Activated CD4-positive, alpha-beta T cell treated with anti-CD3 and anti-CD28 coated beads for 4 hours (primary cell): ENCODE results near the gene HSFX4.
"Not testable (repeated sequence)": the region's sequence is repeated elsewhere in the genome, so short reads cannot be mapped to it uniquely, and the experiment has no call there.

Source experiments
- DNase-seq, 2 donors: peaks; one replicate each; pipeline ENCODE4 v3.0.0-alpha.2; 2020

The HSFX4 gene, protein sequence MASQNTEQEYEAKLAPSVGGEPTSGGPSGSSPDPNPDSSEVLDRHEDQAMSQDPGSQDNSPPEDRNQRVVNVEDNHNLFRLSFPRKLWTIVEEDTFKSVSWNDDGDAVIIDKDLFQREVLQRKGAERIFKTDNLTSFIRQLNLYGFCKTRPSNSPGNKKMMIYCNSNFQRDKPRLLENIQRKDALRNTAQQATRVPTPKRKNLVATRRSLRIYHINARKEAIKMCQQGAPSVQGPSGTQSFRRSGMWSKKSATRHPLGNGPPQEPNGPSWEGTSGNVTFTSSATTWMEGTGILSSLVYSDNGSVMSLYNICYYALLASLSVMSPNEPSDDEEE

DNA sequence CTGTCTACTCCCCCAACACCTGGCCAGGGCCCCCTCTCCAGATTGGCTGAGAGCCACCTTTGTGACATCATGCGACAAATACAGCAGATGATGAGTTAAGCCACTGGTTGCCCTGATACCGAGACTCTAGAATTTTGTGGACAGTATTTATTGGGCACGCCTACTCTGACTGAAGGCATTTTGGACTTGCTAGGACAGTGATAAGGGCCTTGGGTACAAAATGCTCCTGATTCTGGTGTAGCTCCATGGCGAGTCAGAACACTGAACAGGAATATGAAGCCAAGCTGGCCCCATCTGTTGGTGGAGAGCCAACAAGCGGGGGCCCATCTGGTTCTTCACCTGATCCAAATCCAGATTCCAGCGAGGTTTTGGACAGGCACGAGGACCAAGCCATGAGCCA lies at the start of gene HSFX4:
Gene HSFX4 (plus strand): TSS at position 174 of the 400 bp plus-strand sequence. CDS start 72 bp downstream, at position 246.
- not testable (repeated sequence) for DNase-seq

DNA sequence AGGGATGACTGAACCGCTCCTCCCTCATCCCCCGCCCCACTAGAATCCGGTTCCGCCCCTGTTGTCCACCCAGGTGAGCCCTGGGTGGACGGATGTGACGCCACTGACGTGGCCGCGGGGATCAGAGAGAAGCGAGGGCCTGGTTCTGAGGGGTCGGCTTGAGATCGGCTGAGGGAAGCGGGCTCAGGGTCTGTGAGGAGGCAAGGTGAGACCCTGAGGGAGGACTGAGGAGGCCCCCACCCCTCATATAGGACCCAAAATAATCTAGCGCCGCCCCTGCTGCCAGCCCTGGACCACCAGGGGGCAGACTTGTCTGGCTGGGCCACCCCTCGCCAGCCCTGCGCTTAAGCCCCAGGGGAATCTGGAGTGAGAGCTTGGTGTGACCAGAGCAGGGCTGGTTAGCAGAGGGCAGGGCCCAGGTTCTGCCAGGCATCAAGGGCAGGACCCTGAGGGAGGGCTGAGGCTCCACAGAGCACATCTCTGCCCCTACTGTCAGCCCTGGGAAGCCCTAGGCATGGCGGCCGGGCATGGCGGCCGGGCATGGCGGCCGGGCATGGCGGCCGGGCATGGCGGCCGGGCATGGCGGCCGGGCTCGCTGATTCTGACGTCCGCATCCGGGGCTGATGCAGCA lies 48.2 kb upstream of the HSFX4 start, which contains the start of gene MAGEA8:
Gene MAGEA8 (plus strand): TSS at position 103 of the 631 bp plus-strand sequence. CDS start 3,090 bp downstream, outside the sequence.
- peak in 1 of 2 donors; percentile 26 for DNase-seq

DNA sequence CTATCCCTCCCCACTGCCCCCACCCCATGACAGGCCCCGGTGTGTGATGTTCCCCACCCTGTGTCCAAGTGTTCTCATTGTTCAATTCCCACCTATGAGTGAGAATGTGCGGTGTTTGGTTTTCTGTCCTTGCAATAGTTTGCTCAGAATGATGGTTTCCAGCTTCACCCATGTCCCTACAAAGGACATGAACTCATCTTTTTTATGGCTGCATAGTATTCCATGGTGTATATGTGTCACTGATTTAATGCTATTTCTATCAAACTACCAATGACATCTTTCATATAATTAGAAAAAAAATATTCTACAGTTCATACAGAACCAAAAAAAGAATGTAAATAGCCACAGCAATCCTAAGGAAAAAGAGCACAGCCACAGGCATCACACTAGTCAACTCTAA lies 38.5 kb upstream of the HSFX4 start:
- not testable (repeated sequence) for DNase-seq

DNA sequence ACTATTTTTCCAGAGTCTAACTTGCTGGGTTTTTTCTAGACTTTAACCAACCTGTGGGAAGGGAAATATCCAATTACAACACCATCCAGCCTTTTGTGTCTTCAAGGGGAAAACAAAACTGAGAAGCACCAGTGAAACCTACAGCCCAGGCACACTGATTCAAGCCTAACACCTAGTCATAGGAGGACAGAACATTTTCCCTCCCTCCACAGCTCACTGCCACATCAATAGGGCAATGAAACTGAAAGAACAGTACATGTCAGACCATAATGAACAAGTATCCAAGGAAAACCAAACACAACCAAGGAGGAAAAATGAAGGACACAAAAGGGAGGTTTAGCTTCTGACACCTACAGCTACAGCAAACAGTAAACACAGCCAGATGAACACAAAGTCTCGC lies 30.8 kb upstream of the HSFX4 start:
- DNase-seq, result no peak

DNA sequence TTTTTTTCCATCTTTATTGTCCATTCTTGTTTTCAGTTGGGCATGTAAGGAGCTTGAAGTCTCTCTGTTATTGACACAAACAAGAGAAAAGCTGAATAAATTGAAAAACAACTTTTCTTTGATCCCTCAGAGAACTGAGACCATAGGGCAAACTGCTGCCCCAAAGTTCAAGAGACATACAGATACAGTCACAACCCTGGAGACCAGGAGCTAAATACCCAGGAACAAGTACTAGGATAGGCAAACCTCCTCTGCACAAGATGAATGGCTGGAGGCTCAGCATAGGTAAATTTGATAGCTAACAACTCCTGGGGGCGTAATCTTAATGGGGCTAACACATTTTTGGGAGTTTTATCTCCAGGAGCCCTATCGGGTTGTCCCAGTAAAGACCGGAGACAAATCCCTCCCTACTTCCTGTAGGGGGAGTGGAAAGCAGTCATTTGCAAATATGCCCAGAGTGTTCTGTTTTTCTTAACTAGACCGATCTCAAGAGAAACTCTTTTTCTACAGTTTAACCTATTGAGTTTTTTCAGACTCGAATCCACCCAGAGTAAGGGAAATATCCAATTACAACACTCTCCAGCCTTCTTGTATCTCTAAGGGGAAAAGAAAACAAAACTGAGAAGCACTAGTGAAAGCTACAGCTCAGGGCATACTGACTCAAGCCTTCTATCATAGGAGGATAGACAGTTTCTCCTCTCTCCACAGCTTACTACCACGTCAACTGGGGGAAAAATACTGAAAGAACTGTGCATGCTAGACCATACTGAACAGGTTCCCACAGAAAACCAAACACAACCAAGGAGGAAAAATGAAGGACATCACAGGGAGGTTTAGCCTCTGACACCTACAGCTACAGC lies 25.3 kb upstream of the HSFX4 start:
- no peak for DNase-seq

DNA sequence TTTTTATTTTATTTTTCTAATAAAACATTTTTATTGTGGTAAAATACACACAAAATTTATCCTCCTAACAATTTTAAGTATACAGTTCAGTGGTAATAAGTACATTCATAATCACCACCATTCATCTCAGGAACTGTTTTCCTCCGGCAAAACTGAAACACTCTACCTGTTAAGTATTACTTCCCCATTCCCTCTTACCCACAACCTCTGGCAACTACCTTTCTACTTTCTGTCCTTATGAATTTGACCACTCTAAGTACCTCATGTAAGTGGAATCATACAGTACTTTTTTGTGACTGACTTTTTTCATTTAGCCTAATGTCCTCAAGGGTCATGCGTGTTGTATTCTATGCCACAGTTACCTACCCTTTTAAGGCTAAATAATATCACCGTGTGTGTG lies 21.1 kb upstream of the HSFX4 start:
- DNase-seq, result no peak

DNA sequence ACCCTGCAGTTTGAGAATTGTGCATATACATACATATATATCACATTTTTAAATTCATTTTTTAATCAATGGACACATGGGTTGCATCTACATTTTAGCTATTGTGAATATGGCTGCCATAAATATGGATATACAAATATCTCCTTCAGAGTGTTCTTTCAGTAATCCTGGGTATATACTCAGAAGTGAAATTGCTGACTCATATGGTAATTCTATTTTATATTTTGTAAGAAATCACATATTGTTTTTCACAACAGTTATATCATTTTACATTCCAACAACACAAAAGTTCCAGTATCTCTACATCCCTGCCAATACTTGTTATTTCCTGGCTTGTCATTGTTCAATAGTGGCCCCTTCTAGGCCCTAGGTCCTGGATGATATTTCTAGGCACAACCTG lies 20.6 kb upstream of the HSFX4 start:
- no peak for DNase-seq

DNA sequence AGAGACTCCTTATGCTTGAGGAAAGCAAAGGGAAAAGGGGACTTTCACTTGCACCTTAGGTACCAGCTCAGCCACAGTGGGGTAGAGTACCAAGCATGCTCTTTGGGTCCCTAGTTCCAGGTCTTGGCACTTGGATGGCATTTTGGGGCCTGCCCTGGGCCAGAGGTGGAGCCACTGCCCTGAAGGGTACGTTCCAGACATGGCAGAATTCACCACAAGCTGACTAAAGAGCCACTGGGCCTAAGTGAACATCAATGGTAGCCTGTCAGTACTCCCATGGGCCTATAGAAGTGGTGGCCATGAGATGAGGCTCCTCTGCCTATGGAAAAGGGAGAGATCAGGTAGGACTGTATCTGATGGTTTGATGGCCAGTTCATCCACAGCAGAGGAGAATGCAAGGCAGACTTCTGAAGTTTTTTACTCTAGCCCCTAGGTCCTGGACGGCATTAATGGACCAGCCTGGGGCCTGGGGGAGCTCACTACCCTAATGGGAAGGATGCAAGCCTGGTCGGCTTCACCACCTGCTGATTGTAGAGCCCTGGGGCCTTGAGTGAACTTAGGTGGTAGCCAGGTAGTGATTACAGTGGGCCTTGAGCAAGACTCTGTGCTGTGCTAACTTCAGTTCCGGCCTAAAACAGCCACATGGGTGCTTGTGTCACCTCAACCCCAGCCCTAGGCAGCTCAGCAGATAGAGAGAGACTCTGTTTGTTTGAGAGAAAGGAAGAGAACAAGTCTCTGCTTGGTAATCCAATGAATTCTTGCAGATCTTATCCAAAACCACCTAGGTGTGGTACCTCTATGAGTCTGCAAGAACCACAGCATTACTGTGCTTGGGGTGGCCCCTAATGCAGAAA lies 19.8 kb upstream of the HSFX4 start:
- DNase-seq, result no peak

DNA sequence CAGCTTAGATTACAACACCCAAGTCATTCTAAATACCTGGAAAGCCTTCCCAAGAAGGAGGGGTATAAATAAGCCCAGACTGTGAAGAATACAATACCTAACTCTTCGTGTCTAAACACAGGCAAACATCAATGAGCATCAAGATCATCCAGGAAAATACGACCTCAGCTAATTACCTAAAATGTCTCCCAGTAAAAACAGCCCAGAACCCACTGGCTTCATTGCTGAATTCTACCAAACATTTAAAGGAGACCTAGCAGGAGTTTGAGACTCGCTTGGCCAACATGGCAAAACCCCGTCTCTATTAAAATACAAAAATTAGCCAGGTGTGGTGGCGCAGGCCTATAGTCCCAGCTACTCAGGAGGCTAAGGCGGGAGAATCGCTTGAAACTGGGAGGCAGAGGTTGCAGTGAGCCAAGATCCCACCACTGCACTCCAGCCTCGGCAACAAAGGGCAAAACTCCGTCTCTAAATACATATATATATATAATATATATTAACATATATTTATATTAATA lies 19.1 kb upstream of the HSFX4 start:
- no peak for DNase-seq

DNA sequence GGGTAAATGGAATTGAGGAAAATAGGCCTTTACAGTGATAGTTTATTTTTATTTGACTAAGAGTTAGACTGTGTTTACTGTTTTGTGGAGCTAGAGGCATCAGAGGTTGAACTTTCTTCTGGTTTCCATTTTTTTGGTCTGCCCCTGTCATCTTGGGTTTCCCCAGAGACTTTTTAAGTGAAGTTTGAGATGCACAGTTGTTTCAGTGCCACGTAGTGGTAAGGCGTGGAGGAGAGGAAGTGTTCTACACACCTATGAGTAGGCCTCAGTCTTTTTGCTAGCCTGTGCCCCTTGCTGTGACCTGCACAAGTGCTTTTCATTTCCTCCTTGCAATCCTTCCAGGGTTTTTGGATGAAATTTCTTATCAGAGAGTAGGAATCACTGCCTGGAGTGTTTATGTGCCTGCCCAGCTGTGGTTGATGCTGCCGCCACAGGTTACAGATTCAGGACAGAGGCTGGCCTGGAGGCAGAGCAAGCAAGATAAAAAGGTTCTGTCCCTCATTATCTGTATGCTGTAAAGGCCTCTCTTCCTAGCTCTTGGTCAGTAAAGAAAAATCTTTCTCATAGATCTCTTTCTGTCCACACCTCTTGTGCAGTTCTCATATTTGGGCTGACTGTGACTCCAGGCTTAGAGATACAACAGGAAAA lies 12.5 kb upstream of the HSFX4 start:
- DNase-seq, result no peak

DNA sequence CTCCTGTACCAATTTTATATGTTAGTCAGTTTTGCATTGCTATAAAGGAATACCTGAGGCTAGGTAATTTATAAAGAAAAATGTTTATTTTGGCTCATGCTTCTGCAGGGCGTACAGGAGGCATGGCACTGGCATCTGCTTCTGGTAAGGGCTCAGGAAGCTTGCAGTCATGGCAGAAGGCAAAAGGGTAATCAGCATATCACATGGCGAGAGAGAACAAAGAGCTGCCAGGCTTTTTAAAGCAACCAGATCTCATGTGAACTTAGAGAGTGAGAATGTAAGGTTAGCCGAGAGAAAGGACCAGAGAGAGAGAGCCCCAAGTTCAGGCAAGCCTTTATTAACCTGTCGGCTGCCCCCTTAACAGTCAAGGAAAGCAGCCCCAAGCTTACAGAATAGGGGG lies 5.5 kb upstream of the HSFX4 start:
- not testable (repeated sequence) for DNase-seq

DNA sequence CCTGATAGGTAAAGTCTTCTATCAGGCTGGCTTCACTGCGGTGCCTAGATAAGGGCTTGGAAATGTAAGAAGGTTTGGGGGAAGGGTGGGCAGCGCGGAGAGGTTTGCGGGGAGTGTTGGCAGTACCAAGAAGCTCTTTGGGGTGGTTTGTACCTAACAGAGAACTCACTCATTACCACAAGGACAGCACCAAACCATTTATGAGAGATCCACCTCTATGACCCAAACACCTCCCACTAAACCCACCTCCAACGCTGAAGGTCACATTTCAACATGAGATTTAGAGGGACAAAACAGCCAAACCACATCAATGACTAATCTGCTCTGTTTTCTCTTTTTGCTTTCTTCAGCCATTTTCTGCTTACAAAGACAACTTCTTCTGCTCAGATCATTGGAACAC lies 4.9 kb upstream of the HSFX4 start:
- DNase-seq, result not testable (repeated sequence)

DNA sequence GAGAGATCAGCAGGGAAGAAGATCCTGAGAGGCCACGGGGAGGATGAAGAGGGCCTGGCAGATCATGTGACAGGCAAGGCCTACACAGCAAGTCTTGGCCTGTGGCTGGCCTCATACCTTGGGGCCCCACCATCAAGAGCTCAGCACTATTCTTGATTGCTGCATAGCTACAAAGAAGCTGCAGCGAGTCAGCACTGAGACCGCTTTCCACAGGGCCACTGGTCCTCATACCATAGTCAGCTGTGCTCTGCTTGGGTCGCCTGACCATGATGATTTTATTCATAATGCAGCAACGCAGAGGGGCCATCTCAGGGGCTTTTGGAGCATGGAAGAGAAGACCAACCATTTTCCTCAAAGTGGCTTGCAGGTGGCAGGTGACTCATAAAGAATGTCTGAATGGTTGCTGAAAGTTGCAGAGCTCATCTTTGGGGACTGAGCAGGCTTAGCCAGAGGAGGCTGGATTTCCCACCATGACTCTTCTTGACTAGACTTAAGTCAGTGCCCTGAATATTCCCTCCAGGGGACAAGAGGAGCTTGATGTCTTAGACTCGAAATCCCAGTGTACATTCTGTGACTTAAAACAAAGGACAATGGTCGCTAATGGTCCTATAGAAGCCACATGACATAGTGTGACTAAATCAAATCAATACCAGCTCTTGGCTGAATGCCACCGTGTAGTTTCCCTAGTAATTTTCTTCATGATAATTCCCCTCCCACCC lies 2.0 kb upstream of the HSFX4 start:
- not testable (repeated sequence) for DNase-seq

DNA sequence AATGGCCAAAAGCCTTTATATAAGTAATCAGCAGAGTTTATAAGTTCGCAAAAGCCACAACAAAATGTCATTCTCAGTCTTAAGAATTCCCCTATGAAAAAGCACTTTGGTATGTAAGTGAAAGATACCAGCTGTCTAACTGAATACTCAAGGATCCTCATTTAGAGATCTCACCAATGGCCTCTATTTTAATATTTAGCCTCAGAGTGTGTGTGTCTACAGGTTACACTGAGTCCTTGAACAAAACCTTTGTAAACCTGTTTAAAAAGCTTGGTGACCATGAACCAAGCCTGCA lies 1.5 kb upstream of the HSFX4 start:
- DNase-seq, result not testable (repeated sequence)

DNA sequence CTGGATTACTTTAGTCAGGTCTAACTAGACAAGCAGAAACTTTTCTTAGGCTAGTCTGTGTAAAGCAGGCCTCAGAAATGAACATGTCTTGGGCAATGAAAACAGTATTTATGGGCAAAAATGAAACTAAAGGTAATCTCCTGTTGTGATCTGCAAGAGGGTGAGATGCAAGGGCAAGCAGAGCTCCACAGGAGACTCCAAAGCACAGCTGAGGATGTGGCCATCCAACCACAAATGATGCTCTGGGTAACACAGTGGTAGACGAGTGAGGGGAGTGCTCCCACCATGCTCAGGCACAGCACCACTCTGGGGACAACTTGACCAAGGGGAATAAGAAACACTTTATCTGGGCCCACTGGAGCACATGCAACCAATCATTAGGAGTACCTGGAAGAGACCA lies 738 bp upstream of the HSFX4 start:
- DNase-seq, result not testable (repeated sequence)

DNA sequence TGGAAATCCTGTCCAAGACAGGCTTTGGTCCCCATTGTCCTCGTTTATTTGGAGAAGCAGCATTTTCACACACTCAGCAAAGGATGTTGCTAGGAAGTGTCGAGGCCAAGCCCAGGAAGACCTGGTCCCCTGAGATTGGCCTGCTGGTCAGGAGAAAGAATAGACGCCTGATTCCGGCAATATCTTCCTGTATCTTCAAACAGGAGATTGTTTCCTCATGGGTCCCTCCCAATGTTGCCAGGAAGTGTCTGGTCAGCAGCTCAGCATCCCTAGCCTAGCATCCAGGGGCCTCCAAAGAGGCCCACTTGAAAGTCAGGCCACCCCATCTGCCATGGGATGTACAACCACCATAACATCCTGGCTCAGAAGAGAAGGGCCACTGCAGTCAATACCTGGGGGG lies 2.0 kb downstream of the HSFX4 start:
- not testable (repeated sequence) for DNase-seq

DNA sequence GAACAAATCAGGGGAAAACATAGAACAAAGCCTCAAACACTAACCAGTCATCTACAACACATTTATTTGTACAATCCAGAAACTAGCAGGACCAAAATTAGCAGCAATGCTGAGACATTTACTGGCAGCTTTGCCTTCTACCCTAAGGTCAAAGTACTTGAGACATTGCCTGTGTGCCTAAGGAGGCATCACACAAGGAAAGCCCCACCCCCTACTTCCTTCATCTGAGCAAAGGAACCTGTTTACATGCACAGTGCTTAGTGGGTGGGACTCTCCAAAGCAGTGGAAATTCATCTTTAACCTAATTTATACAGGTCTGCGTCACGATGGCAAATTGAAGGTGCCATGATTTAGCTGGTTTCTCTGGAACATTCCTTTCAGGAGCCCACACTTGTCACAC lies 2.8 kb downstream of the HSFX4 start:
- not testable (repeated sequence) for DNase-seq

DNA sequence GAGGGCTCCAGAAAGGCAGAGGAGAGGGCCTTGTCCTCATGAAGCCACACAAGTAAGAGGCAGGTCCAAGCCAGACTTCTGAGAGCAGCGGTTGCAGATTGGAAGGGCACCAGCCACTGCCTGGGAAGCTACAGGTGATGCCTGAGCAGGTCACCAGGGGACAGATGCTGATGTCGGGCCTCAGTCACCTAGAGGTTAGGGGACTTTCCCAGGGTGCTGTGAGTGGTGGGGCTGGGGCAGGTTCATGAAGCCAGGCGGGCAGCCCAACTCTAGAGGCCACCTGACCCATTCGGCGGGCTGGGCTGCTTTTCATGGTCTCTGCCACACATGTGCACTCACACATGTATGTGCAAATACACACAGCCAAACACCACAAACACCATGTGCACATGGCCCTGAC lies 3.6 kb downstream of the HSFX4 start:
- not testable (repeated sequence) for DNase-seq

DNA sequence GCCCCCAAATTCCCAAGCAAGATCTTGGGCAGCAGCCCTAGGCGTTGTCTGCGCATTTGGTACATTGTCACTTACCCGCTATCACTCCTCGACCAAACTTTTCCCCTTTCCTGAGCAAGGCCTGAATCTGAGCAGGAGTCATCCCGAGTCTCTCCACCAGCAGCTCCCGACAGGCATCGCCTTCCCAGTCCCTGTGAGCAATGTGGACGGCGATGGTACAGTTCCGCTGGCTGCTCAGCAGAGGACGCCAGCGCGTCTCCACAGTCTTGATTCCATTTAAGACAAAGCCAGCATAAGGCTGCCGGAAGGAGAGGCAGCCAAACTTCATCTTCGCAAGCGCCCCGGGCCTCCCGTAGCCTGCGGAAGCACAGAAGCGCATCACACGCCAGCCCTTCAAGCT lies 4.2 kb downstream of the HSFX4 start:
- not testable (repeated sequence) for DNase-seq

DNA sequence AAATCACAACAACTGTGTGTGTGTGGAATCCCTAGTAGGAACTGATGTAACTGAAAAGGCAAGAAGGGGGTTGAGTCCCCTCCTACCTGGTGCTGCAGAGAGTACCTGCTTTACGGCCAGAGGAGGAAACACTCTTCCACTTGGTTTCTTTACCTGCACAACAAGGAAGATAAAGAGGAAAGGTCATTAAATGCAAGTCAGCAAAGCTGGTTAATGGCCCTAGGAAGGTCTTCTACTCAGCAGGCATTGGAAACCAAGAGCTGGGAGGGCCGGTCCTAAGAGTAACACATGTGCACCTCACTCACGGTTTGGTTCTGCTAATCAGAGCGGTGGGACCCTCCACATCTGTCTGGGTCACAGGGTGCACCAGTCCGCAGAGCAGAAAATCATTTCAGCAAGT lies 8.0 kb downstream of the HSFX4 start:
- not testable (repeated sequence) for DNase-seq

DNA sequence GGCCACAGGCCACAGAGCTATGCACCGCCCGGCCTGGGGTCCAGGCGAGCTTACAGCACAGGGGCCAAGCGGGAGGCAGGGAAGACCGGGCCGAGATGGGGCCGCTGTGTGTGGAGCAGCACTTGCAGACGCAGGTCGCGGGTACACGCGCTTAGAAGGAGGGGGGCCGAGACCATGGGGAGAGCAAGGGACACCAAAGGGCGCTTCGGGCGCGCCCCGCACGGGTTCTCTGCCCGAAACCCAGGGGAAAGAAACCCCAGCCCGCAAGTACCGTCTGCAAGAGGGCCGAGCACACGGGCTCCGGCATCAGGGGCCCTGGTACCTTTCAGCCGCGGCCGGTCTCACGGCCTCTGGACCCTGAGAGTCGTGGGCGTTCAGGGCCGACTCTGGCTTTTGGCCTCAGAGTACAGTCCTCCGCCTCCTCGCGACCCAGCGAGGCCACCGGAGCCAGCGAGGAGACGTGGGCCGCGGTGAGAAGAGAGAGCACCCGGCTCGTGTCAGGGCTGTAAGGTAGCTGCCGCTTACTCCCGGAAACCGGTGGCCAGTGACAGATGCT lies 8.6 kb downstream of the HSFX4 start:
- DNase-seq, result peak in 1 of 2 donors; percentile 10
